Gastrocnemius medialis (tissue), 4 donors: ENCODE data around the gene ENGASE. TPM values are rescaled to one million over a fixed set of nuclear protein-coding genes. Genes with fewer than 3 reads are reported as not detected.

Source experiments
- ATAC-seq, 2 donors: fragments of 150-250 bp; one replicate each; pipeline ENCODE4 v1.9.1; 2016
- DNase-seq, 2 donors: peaks; one replicate each; pipeline ENCODE4 v3.0.0-alpha.2; 2019
- H3K27ac ChIP-seq, 4 donors: fragments of 200-600 bp; sonication (generic); 1 replicate in 1 of 4; 2 replicates in 3 of 4; pipeline ENCODE4 v1.5.1; 2016 to 2018; ENCODE audit warnings: mild to moderate bottlenecking in 2 of 4, moderate library complexity in 1 of 4
- H3K27me3 ChIP-seq, 3 donors: fragments of 200-600 bp; sonication (generic) in 2 of 3; 1 replicate in 1 of 3; 2 replicates in 2 of 3; pipeline versions ENCODE4 v1.5.1 to v1.6.0; 2016 to 2019; ENCODE audit warnings: mild to moderate bottlenecking in 1 of 3, moderate library complexity in 1 of 3
- H3K36me3 ChIP-seq, 2 donors: fragments of 200-600 bp; sonication (generic) in 1 of 2; one replicate each; pipeline ENCODE4 v1.5.1; 2017 to 2018
- H3K4me1 ChIP-seq, 2 donors: fragments of 200-600 bp; sonication (generic) in 1 of 2; one replicate each; pipeline ENCODE4 v1.5.1; 2016 to 2017; ENCODE audit warnings: mild to moderate bottlenecking in 2 of 2
- H3K4me3 ChIP-seq, 4 donors: fragments of 200-600 bp; sonication (generic) in 3 of 4; 1 replicate in 1 of 4; 2 replicates in 3 of 4; pipeline ENCODE4 v1.5.1; 2016 to 2019; ENCODE audit warnings: mild to moderate bottlenecking in 2 of 4
- H3K9me3 ChIP-seq, 3 donors: fragments of 200-600 bp; sonication (generic) in 2 of 3; 1 replicate in 1 of 3; 2 replicates in 2 of 3; pipeline ENCODE4 v1.5.1; 2016 to 2019
- POLR2A ChIP-seq, 2 donors: fragments of 450-650 bp; IDR thresholded peaks; one replicate each; pipeline ENCODE4 v1.6.1; 2017; ENCODE audit warnings: antibody characterized with exemption in 2 of 2, mild to moderate bottlenecking in 2 of 2, moderate library complexity in 2 of 2
- in situ Hi-C, 4 donors: fragments of 200-750 bp; cut with MboI; loops; one replicate each; pipeline versions ENCODE4 v1.15.0 to v1.8.0; 2017; ENCODE audit warnings: low sequenced_read_pairs in 4 of 4
- intact Hi-C: fragments of 100-400 bp; cut with DNase I; formaldehyde crosslinking; loops from one replicate; pipeline ENCODE4 v1.15.1; 2023; ENCODE audit warnings: low total_unique reads
- total RNA-seq, 4 donors: library from RNA; depleted of rRNA; stranded (reverse); fragments of >200 nt; gene quantifications; one replicate each; pipeline versions ENCODE4 v1.1.0 to v1.2.3, GENCODE V29; 2016
- TF ChIP-seq, protein P1 (sequence below), 5 experiments: fragments of 450-650 bp in 3 of 5; fragments of 200-600 bp in 2 of 5; sonication (generic) in 2 of 5; IDR thresholded peaks in 4 of 5; conservative IDR thresholded peaks in 1 of 5; 1 replicate in 4 of 5; 2 replicates in 1 of 5; pipeline ENCODE4 v1.5.1; 2016 to 2019; ENCODE audit warnings: antibody characterized with exemption in 5 of 5, mild to moderate bottlenecking in 3 of 5, moderate library complexity in 3 of 5

ENGASE gene
- total RNA-seq, 4 donors from 2014 or later, result 5.1 to 14.2 (median 9.3) TPM

GRCh38 chr17:79047291-79047920 lies 27.2 kb upstream of the ENGASE start:
- intact Hi-C loops, result loop anchor here (2.0 kb wide), 1 partner anchor 35 kb away; no protein-coding TSS in a partner anchor

GRCh38 chr17:79047923-79048825 lies 26.4 kb upstream of the ENGASE start:
- Histone ChIP-seq H3K4me1 (peaks cover 6 to 10% of the 10 kb centered on the region in 2 donors), H3K27me3 (peaks cover 0 to 3% (median 2%) of the 10 kb centered on the region in 3 donors), H3K27ac (peak overlapping the region; percentile 11 to 67 (median 56)), H3K36me3 (no peaks in the 10 kb centered on the region), H3K4me3 (no peak overlapping the region), H3K9me3 (no peaks in the 10 kb centered on the region)
- in situ Hi-C loops (loop anchor here in 1 of 4 donors (5.0 kb wide), 1 partner anchor 34 kb away; no protein-coding TSS in a partner anchor), intact Hi-C loops (loop anchor here (2.0 kb wide), 1 partner anchor 35 kb away; no protein-coding TSS in a partner anchor)
- no peak for TF ChIP-seq POLR2A (IDR thresholded peaks at IDR 0.05)
- TF ChIP-seq, protein P1, sequence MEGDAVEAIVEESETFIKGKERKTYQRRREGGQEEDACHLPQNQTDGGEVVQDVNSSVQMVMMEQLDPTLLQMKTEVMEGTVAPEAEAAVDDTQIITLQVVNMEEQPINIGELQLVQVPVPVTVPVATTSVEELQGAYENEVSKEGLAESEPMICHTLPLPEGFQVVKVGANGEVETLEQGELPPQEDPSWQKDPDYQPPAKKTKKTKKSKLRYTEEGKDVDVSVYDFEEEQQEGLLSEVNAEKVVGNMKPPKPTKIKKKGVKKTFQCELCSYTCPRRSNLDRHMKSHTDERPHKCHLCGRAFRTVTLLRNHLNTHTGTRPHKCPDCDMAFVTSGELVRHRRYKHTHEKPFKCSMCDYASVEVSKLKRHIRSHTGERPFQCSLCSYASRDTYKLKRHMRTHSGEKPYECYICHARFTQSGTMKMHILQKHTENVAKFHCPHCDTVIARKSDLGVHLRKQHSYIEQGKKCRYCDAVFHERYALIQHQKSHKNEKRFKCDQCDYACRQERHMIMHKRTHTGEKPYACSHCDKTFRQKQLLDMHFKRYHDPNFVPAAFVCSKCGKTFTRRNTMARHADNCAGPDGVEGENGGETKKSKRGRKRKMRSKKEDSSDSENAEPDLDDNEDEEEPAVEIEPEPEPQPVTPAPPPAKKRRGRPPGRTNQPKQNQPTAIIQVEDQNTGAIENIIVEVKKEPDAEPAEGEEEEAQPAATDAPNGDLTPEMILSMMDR (IDR thresholded peaks at IDR 0.05 in 4 of 5, conservative IDR thresholded peaks at IDR 0.05 in 1 of 5), result no peak
- ATAC-seq, result no peak
- no peak for DNase-seq

More at GRCh38 chr17:79047291-79047920, 27.2 kb upstream of the ENGASE start:
- Histone ChIP-seq H3K4me3 (no peak overlapping the region), H3K27me3 (peaks cover 0 to 3% (median 2%) of the 10 kb centered on the region in 3 donors), H3K36me3 (no peaks in the 10 kb centered on the region), H3K27ac (peak overlapping the region; percentile 51 to 67 (median 56)), H3K9me3 (no peaks in the 10 kb centered on the region), H3K4me1 (peaks cover 8 to 10% of the 10 kb centered on the region in 2 donors)
- no peak for TF ChIP-seq POLR2A (IDR thresholded peaks at IDR 0.05)
- TF ChIP-seq, protein P1 (IDR thresholded peaks at IDR 0.05 in 4 of 5, conservative IDR thresholded peaks at IDR 0.05 in 1 of 5), result no peak
- ATAC-seq (no peak), DNase-seq (no peak)
- in situ Hi-C loops, result loop anchor here in 1 of 4 donors (5.0 kb wide), 1 partner anchor 35 kb away; no protein-coding TSS in a partner anchor

GRCh38 chr17:79048826-79049755 lies 25.5 kb upstream of the ENGASE start:
- peaks cover 0 to 3% (median 2%) of the 10 kb centered on the region in 3 donors for H3K27me3 ChIP-seq
- intact Hi-C loops, result no loop called here
- H3K36me3 ChIP-seq, result no peaks in the 10 kb centered on the region
- peaks cover 6 to 10% of the 10 kb centered on the region in 2 donors for H3K4me1 ChIP-seq
- TF ChIP-seq, protein P1 (IDR thresholded peaks at IDR 0.05 in 4 of 5, conservative IDR thresholded peaks at IDR 0.05 in 1 of 5), result no peak
- TF ChIP-seq POLR2A (IDR thresholded peaks at IDR 0.05), result no peak
- ATAC-seq, result no peak
- DNase-seq, result no peak
- H3K9me3 ChIP-seq, result no peaks in the 10 kb centered on the region
- H3K4me3 ChIP-seq, result no peak overlapping the region
- in situ Hi-C loops, result loop anchor here in 1 of 4 donors (5.0 kb wide), 1 partner anchor 33 kb away; no protein-coding TSS in a partner anchor
- peak overlapping the region in 2 of 4 donors; percentile 51 to 61 for H3K27ac ChIP-seq

DNA sequence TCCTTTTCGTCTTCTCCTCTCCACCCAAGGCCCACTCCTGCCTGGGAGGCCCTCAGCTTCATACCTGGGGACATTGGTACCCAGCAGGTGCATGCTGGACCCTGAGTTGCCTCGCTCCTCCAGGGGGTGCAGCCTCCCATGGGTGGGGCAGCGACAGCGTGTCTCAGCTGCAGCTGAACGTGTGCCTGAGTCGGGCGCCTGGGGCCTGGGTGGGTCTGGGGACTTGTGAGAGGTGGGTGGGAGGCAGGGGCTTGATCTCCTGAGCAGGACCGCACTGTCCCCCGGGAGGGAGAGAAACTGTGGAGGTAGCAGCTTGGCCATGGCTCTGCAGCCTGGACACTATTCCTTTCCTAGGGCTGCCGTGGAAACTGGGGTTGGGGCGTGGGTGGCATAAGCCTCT lies 24.8 kb upstream of the ENGASE start:
- DNase-seq (no peak), ATAC-seq (no peak)
- intact Hi-C loops (no loop called here), in situ Hi-C loops (loop anchor here (5.0 to 25.0 kb wide), 2 partner anchors 32 to 337 kb away; no protein-coding TSS in a partner anchor)
- TF ChIP-seq POLR2A (IDR thresholded peaks at IDR 0.05), result no peak
- TF ChIP-seq, protein P1 (IDR thresholded peaks at IDR 0.05 in 4 of 5, conservative IDR thresholded peaks at IDR 0.05 in 1 of 5), result no peak
- no peak overlapping the region for H3K4me3 ChIP-seq
- H3K36me3 ChIP-seq, result no peaks in the 10 kb centered on the region
- H3K27me3 ChIP-seq, result peaks cover 0 to 3% (median 2%) of the 10 kb centered on the region in 3 donors
- H3K4me1 ChIP-seq, result peaks cover 6 to 10% of the 10 kb centered on the region in 2 donors
- no peaks in the 10 kb centered on the region for H3K9me3 ChIP-seq
- no peak overlapping the region for H3K27ac ChIP-seq
